Measurements from ENCODE around the gene PNKP.

Gene PNKP

GRCh38 chr19:49889687-49890348 lies 22.4 kb upstream of the PNKP start:
- DNase-seq: peak; percentile 79 to 85

- DNase-seq: no peak
Measured at GRCh38 chr19:49889038-49889686, 21.8 kb upstream of the PNKP start.

- DNase-seq: no peak
Measured at GRCh38 chr19:49888510-49888824, 21.1 kb upstream of the PNKP start.

GRCh38 chr19:49887665-49888509 lies 20.5 kb upstream of the PNKP start:
- DNase-seq: no peak

- DNase-seq: no peak
Measured at GRCh38 chr19:49887037-49887664, 19.8 kb upstream of the PNKP start.

- DNase-seq: no peak
Measured at GRCh38 chr19:49884760-49885159, 17.4 kb upstream of the PNKP start.

GRCh38 chr19:49884109-49884508 lies 16.7 kb upstream of the PNKP start:
- DNase-seq: no peak

GRCh38 chr19:49883094-49883493 lies 15.7 kb upstream of the PNKP start:
- DNase-seq: no peak

- DNase-seq: no peak
Measured at GRCh38 chr19:49882643-49883042, 15.3 kb upstream of the PNKP start.

GRCh38 chr19:49881672-49882394 lies 14.5 kb upstream of the PNKP start:
- no peak for DNase-seq

- no peak for DNase-seq
Measured at GRCh38 chr19:49881186-49881585, 13.8 kb upstream of the PNKP start.

- no peak for DNase-seq
Measured at GRCh38 chr19:49880162-49880869, 12.9 kb upstream of the PNKP start.

GRCh38 chr19:49879243-49879963 lies 12.0 kb upstream of the PNKP start:
- DNase-seq: peak in 1 of 2 donors; percentile 21

GRCh38 chr19:49878744-49879070 lies 11.3 kb upstream of the PNKP start:
- DNase-seq: no peak

GRCh38 chr19:49877879-49878743 lies 10.7 kb upstream of the PNKP start:
- peak; percentile 98 to 99 for DNase-seq

- DNase-seq: peak; percentile 100
Measured at GRCh38 chr19:49877020-49877878, 9.9 kb upstream of the PNKP start, which contains the start of the genes AKT1S1 and TBC1D17. AKT1S1 (minus strand) TSS chr19:49877355; CDS start chr19:49873295, 4,060 bp downstream. TBC1D17 (plus strand) TSS chr19:49877702; CDS start chr19:49877724, 22 bp downstream.

- peak; percentile 99 for DNase-seq
Measured at GRCh38 chr19:49876422-49877019, 9.1 kb upstream of the PNKP start.

GRCh38 chr19:49875857-49876421 lies 8.6 kb upstream of the PNKP start:
- DNase-seq: peak; percentile 56 to 68

Measured in CD4-positive, alpha-beta T cell treated with Interferon alpha-2 for 1 hour (primary cell).